GM18498 (cell line): ENCODE data around the gene KCNQ4.

Experiments used
- ATAC-seq: cut with Tn5 transposase; IDR thresholded peaks from one replicate; pipeline ENCODE4 v1.9.1; 2021; ENCODE audit warnings: mild to moderate bottlenecking, moderate library complexity; ENCODE audit not compliant: unreplicated experiment

Gene KCNQ4

GRCh38 chr1:40818264-40818961 lies 34.8 kb downstream of the KCNQ4 start:
- ATAC-seq, result peak; percentile 89

GRCh38 chr1:40819101-40819500 lies 35.5 kb downstream of the KCNQ4 start:
- ATAC-seq, result no peak

- ATAC-seq, result no peak
These were observed 36.7 kb downstream of the KCNQ4 start for GRCh38 chr1:40820251-40820797.

GRCh38 chr1:40820911-40821693 lies 37.5 kb downstream of the KCNQ4 start:
- no peak for ATAC-seq

GRCh38 chr1:40822890-40823289 lies 39.3 kb downstream of the KCNQ4 start:
- ATAC-seq, result no peak

GRCh38 chr1:40823345-40823744 lies 39.8 kb downstream of the KCNQ4 start:
- no peak for ATAC-seq

- ATAC-seq, result no peak
These were observed 40.4 kb downstream of the KCNQ4 start for GRCh38 chr1:40823983-40824382.

GRCh38 chr1:40824591-40825434 lies 41.2 kb downstream of the KCNQ4 start:
- ATAC-seq, result no peak

GRCh38 chr1:40825435-40825788 lies 41.8 kb downstream of the KCNQ4 start:
- ATAC-seq, result no peak

GRCh38 chr1:40825996-40826395 lies 42.4 kb downstream of the KCNQ4 start:
- no peak for ATAC-seq

GRCh38 chr1:40829631-40830245 lies 46.2 kb downstream of the KCNQ4 start:
- no peak for ATAC-seq

- no peak for ATAC-seq
These were observed 46.9 kb downstream of the KCNQ4 start for GRCh38 chr1:40830419-40830943.

- ATAC-seq, result no peak
These were observed 47.6 kb downstream of the KCNQ4 start for GRCh38 chr1:40831001-40831732.

GRCh38 chr1:40833979-40834378 lies 50.4 kb downstream of the KCNQ4 start:
- ATAC-seq, result no peak

- no peak for ATAC-seq
These were observed 51.5 kb downstream of the KCNQ4 start for GRCh38 chr1:40834968-40835545.

GRCh38 chr1:40836283-40836682 lies 52.7 kb downstream of the KCNQ4 start:
- no peak for ATAC-seq

GRCh38 chr1:40837601-40838000 lies 54.0 kb downstream of the KCNQ4 start:
- ATAC-seq, result no peak

GRCh38 chr1:40838045-40838979 lies 54.7 kb downstream of the KCNQ4 start:
- no peak for ATAC-seq
